Mammary epithelial cell (primary cell): ENCODE data around the gene POLA1.

Experiments used
- CTCF ChIP-seq, 2 donors: IDR thresholded peaks in 1 of 2; conservative IDR thresholded peaks in 1 of 2; 2 replicates each; pipeline ENCODE4 v1.5.1; 2011 to 2012; ENCODE audit warnings: inconsistent platforms in 2 of 2, low read length in 2 of 2, mild to moderate bottlenecking in 2 of 2, control low read depth in 1 of 2, low read depth in 1 of 2; ENCODE audit not compliant: insufficient read depth in 1 of 2; ENCODE audit errors: extremely low read depth in 1 of 2
- EZH2 ChIP-seq: IDR thresholded peaks from 2 replicates; pipeline ENCODE4 v1.6.1; 2012; ENCODE audit warnings: low read length, inconsistent platforms, borderline replicate concordance

GRCh38 chrX:24658421-24658820 is 35.3 kb upstream of the POLA1 start:
- TF ChIP-seq CTCF (conservative IDR thresholded peaks at IDR 0.05 in 1 of 2, IDR thresholded peaks at IDR 0.05 in 1 of 2; ENCODE audit: extremely low read depth in 1 of 2, insufficient read depth in 1 of 2, low read depth in 1 of 2, low read length in 2 of 2) (no peak), EZH2 (no peak)
